Right lung (tissue), 10 donors: ENCODE results near the gene INTS2. TPM values are rescaled to one million over a fixed set of nuclear protein-coding genes. Genes with fewer than 3 reads are reported as not detected.
"Not testable (repeated sequence)": the region's sequence is repeated elsewhere in the genome, so short reads cannot be mapped to it uniquely, and the experiment has no call there.

Experiments used
- DNase-seq, 2 donors: peaks; one replicate each; pipeline ENCODE4 v3.0.0-alpha.2; 2013
- long read RNA-seq, 8 donors: transcript quantifications; one replicate each; lab custom pipeline, GENCODE V29; 2026
- polyA plus RNA-seq, 5 donors: library from polyadenylated mRNA; unstranded; fragments of 120-200 nt; gene quantifications; one replicate each; pipeline versions ENCODE4 v1.2.1 to v1.2.3, GENCODE V29; 2013; ENCODE audit warnings: inconsistent platforms in 1 of 5, low replicate concordance in 1 of 5; ENCODE audit not compliant: insufficient read length in 5 of 5, insufficient read depth in 1 of 5

INTS2 gene, protein sequence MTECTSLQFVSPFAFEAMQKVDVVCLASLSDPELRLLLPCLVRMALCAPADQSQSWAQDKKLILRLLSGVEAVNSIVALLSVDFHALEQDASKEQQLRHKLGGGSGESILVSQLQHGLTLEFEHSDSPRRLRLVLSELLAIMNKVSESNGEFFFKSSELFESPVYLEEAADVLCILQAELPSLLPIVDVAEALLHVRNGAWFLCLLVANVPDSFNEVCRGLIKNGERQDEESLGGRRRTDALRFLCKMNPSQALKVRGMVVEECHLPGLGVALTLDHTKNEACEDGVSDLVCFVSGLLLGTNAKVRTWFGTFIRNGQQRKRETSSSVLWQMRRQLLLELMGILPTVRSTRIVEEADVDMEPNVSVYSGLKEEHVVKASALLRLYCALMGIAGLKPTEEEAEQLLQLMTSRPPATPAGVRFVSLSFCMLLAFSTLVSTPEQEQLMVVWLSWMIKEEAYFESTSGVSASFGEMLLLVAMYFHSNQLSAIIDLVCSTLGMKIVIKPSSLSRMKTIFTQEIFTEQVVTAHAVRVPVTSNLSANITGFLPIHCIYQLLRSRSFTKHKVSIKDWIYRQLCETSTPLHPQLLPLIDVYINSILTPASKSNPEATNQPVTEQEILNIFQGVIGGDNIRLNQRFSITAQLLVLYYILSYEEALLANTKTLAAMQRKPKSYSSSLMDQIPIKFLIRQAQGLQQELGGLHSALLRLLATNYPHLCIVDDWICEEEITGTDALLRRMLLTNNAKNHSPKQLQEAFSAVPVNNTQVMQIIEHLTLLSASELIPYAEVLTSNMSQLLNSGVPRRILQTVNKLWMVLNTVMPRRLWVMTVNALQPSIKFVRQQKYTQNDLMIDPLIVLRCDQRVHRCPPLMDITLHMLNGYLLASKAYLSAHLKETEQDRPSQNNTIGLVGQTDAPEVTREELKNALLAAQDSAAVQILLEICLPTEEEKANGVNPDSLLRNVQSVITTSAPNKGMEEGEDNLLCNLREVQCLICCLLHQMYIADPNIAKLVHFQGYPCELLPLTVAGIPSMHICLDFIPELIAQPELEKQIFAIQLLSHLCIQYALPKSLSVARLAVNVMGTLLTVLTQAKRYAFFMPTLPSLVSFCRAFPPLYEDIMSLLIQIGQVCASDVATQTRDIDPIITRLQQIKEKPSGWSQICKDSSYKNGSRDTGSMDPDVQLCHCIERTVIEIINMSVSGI
- polyA plus RNA-seq = 10 to 100 TPM in 4 of 5 donors, 1 to 10 TPM in 1; 8.5 to 14.7 (median 13.1) TPM
- long read RNA-seq, donor 1 = 0 reads
- long read RNA-seq, donor 2 = 0 reads
- long read RNA-seq, donor 3 = 0 reads
- long read RNA-seq, donor 4 = 0 reads
- long read RNA-seq, donor 5 = 0 reads
- long read RNA-seq, donor 6 = 0 reads
- long read RNA-seq, donor 7, full-length matches to known transcripts = 1 of 1 reads
- long read RNA-seq, donor 7, partial matches to known transcripts = 0 of 1 reads
- long read RNA-seq, donor 7, other reads (novel, unspliced or antisense) = 0 of 1 reads
- long read RNA-seq, donor 8 = 0 reads

DNA sequence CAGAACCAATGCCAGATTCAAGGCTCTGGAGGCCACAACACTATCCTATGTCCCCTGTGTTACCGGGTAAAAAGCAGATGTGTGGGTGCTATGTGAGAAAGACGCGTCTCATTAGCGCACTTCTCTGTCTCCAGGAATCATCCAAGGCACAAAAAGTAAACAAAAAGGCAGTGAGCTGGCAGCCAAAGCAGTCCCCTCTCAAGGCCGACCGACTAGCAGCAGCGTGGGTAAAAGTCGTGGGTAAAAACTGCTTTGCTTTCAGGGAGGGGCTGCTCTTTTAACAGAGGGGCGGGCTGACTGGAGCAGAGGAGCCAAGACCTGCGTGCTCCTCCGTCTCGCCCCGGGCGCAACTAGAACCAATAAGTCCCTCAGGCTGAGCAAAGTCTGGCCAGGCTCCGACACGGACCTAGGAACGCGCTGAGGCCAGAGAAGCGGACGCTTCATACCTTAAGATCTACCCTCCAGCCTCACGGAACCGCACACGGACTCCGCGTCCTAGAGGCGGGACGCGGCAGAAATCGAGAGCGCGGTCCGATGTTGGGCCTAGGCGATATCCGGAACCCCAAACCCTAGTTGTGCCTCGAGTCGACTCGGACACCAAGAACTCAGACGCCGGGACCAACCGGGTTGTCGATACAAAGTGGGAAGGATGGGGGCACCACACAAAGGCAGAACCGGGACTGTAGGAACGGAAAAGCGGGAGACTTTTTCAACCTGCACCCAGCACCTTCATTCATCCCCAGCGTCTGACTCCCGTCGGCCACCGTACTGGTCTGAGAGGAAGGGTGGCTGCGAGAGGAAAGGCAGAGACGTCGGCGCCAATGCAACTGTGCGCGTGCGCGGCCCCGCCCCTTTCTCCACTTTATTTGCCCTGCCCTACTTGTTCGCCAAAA, at the start of gene INTS2:
INTS2 (minus strand) TSS at position 775 of the 893 bp plus-strand sequence. CDS start 1,338 bp downstream, outside the sequence.
- peak; percentile 93 for DNase-seq

DNA sequence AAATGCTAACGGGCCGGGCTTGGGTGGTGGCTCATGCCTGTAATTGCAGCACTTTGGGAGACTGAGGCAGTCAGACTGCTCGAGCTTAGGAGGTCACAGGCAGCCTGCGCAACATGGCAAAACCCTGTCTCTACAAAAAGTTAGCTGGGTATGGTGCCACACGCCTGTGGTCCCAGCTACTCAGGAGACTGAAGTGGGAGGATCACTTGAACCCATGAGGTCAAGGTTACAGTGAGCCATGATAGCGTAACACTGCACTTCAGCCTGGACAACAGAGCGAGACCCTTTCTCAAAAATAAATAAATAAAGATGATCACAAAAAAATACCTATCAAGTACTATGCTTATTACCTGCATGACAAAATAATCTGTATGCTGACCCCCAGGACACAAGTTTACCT, 46.3 kb upstream of the INTS2 start:
- DNase-seq = no peak

DNA sequence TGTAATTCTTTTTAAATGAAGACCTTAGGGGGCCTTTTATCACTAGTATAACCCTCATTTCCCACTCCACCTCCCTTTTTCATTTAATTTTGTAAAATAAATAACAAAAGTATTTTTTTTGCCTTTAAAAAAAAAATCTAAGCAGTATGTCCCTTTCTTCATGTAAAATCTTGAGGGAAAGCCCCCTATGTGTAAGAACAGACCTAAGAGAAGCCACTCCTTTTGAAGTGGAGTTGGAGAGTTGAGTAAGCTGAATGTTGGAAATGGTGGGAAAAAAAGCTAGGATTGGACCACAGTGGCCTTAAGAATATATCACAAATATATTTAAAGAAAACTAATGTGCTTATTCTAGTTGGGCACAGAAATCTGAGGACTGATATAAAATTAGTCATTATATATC, 44.5 kb upstream of the INTS2 start:
- no peak for DNase-seq

DNA sequence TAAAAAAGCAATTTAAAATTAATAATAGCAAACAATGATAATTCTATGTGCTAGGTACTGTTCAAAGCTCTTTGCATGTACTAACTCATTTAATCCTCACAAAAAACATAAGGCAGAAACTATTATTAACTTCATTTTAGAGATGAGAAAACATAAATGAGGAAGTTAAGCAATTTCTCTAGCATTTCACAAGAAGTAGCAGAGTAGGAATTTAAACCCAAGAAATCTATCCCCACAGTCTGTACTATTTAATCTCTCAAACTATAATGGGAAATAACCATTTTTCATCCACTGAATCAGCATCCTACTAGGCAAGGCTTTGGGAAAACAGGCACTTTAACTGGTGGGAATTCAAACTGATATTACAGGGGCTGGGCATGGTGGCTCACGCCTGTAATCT, 42.2 kb upstream of the INTS2 start:
- no peak for DNase-seq

DNA sequence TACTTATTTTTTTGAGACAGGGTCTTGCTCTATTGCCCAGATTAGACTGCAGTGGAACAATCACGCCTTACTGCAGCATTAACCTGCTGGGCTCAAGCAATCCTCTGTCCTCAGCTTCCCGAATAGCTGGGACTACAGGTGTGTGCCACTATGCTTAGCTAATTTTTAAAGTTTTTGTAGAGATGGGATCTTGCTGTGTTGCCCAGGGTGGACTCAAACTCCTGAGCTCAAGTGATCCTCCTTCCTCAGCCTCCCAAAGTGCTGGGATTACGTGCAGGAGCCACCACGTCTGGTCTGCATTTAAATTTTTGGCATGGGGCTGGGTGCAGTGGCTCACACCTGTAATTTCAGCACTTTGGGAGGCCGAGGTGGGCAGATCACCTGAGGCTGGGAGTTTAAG, 41.0 kb upstream of the INTS2 start:
- DNase-seq = no peak

DNA sequence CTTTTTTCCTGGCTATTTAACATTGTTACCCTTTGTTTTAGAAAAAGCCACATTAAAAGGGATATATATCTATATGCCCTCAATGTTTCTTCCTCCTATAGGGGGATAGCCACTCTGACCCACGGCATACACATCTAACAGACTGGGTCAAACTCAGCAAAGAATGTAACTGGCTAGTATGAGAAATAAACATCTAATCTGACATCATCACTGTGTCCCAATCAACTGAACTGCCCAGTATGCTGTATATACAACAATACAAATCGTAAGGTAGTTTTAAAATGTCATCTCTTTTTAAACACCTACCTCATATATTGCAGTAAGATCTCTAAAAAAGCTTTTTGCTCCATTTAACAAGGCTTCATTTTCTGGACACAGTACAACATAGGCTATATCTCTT, 39.9 kb upstream of the INTS2 start:
- no peak for DNase-seq

DNA sequence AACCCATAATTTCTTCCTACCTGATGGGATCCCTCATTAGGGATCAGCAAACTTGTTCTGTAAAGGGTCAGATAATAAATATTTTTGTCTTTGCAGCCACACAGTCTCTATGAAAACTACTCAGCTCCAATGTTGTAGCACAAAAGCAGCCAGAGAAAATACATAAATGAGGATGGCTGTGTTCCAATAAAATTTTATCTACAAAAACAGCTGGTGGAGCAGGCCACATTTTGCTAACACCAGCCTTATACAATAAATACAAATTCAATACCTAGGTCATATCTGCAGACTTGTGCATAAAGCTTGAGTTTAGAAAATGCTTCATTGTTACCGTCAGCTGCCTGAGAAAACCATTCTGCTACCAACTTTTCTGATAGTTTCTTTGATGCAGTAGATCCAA, 38.4 kb upstream of the INTS2 start:
- peak; percentile 30 to 39 for DNase-seq

DNA sequence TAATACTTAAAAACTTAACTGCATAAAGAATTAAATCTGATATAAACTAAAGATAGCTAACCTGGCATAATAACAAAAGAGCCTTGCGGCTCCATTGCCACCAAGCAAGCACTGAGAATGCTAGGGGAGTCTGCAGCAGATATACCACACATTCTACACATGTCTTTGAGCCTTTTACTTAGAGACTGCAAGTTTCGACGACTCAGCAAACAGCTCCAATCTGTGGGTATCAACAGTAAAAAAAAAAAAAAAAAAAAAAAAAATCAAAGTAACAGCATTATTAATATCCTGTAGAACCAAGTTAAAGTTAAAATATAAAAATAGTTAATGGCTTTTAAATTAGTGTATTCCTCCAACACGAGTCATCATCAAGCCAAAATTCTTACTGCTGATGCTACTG, 27.8 kb upstream of the INTS2 start:
- DNase-seq = no peak

DNA sequence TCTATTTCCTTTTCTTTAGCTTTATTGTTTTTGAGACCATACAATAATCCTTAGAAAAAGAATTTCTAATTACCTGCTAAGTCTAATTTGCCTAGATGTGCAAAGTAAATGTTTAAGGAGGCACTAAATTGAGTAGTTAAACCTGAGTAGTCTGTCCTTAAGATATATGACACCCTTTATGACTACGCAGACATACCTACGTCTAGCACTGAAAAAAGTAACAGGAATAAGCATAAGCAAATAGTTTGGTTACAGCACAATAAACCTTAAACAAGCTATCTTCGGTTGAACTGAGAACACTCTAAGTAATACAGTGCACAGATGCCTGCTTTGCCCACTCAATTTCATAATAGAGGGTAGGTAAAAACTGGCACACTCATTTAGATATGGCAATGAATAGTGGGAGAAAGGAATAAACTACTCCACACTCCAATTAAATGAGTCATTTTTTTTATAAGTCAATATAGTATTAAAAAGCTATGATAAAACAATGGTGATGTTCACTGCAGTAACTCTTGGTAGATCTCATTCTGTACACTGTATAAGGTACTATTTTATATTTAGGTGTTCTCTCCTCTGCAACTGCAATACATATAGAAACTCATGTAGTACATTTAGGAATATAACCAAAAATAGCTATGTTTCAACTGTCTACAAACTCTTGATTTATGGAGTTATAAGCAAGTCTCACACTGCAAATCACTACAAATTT, 19.7 kb upstream of the INTS2 start:
- no peak for DNase-seq

DNA sequence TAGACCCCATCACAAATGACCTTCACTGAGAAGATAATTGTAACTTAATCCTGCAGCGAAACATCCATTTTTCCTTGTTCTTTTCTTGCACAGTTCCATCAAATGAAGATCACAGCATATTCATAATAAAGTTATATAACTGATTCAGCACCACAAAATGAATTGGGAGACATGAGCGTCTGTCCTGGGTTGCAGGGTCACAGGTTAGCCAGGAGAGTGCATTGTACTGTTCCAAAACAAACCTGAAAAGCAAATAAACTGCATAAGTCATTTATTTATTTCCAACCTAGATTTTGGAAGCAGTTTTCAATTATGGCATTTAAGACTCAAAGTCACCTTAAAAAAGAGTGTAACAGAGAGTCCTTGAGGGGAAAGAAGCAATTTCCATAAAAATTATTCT, 18.6 kb upstream of the INTS2 start:
- no peak for DNase-seq

DNA sequence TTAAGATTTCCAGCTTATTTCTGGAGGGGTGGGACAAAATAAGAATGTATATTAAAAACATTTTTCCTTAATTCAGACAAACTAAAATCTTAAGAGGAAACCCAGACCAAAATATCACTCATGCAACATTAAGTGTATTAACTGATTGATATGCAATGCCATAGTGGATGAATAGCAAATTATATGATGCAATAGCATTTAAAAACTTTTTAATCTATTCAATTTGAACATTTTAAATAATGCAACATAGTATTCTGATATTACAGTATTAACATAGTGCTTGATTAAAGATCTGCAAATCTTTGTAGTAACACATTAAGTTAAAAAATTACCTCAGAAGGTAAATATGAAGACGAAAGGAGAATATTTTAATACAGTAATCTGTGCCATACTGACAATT, 15.3 kb upstream of the INTS2 start:
- DNase-seq = no peak

DNA sequence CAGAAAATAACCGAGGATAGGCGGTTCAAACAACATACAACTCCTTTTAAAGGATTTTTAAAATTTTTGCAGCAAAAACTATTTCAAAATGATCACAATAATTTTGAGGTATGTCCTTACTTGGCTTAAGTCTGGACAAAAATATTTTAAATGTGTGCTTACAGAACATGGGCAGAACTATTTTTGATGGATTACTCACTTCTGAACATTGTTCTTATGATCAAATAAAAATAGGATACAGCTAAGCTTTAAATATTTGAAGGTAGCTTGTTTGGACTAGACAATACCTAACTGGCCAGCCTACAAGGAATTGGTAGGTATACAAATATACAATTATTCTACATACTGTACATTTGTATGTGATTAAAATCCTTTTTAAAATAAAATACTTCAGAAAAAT, 14.3 kb upstream of the INTS2 start:
- no peak for DNase-seq

DNA sequence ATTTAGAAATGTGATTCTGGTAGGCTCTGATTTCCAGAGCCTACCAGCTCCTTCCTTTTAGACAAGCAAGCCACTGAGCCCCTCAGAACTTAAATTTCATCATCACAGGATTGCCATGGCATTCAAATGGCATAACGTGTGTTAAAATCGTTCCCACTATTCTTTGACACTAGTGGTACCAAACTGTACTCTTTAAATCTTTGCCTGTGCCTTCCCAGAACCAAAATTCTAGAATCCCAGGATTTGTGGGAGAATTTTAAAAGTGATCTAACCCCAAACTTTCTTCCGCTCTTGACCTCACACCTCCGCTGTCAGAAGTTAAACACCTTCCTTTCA, 287 bp upstream of the INTS2 start:
- DNase-seq = no peak

DNA sequence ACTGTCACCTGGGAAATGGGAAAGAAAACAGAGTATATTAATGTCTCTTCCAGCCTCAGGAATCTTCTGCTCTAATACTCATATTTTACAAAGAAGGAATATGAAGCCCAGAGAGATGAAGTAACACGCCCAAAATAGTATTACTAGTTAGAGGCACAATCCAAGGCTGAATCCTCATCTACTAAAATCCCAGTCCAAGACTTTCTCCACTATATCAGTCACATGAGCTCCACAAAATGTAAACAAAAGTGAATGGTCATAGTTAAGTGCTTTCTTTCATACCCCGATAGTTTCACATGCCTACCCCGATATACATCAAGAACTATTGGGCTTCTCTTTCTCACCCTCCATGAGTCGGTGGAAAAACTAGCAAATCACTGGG, 965 bp downstream of the INTS2 start:
- no peak for DNase-seq

DNA sequence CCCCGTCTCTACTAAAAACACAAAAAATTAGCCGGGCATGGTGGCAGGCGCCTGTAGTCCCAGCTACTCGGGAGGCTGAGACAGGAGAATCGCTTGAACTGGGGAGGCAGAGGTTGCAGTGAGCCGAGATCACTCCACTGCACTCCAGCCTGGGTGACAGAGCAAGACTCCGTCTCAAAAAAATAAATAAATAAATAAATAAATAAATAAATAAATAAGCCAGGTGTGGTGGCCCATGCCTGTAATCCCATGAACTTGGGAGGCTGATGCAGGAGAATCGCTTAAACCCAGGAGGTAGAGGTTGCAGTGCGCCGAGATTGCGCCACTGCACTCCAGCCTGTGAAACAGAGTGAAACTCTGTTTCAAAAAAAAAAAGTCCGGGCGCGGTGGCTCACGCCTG, 12.6 kb downstream of the INTS2 start:
- not testable (repeated sequence) for DNase-seq

DNA sequence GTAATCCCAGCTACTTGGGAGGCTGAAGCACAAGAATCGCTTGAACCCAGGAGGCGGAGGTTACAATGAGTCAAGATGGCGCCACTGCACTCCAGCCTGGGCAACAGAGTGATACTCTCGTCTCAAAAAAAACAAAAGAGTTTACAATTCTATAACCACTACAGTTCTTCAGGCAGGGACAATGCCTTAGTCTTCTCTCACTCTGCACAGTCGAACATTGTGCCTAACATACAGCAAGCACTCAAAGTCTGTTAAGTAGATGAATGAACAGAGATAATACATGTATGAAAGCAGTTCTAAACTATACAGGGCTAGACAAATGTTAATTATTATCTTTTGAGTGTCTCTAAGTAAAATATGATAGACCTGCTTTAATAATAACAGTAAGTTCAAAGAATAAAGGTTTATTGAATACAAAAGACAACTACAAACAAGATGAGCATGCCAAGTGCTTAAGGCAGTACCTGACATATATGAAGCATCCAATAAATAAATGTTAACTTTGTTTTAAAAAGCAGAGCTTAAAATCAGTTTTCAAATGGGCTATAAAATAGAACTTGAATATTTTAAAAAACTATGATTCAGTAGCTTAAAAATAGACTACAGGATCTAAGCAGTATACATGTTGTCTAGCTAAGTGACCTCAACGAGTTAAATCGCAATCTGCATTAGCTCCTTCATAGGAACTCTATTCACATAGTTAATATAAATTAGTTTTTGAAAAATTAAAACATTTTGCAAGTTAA, 19.3 kb downstream of the INTS2 start:
- DNase-seq = no peak

DNA sequence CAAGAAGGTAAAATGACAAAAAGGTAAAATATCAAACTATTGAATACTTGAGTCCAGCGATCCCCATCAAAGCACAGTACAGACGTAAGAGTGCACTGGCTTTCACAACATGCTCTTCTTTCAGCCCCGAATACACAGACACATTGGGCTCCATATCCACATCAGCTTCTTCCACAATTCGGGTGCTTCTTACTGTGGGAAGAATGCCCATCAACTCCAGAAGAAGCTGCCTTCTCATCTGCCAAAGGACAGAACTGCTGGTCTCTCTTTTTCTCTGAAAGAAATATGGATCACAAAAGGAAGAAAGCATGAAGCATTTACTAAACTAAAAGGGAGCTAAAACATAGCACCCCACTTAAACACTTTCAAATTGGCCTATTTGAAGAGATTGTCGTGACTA, 20.4 kb downstream of the INTS2 start:
- no peak for DNase-seq

DNA sequence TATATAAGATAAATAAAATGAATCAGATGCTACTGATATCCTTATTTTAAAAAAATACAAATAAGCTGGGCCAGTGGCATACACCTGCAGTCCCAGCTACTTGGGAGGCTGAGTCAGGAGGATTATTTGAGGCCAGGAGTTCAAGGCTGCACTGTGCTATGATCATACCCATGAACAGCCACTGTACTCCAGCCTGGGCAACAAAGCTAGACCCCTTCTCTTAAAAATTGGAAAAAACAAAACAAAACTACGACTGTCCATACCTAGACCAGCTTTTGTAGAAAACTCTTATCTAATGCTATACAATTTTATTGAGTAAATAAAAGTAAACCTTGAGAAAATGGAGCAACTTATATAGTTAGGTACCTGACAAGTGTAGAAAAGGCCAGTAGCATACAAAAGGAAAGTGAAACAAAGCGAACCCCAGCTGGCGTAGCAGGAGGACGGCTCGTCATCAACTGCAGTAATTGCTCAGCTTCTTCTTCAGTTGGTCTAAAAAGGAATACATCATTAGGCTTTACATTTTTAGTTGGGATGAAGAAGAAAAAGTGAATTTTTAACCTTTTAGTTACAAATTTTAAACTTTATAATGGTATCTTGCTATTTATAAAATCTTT, 23.6 kb downstream of the INTS2 start:
- DNase-seq = no peak

DNA sequence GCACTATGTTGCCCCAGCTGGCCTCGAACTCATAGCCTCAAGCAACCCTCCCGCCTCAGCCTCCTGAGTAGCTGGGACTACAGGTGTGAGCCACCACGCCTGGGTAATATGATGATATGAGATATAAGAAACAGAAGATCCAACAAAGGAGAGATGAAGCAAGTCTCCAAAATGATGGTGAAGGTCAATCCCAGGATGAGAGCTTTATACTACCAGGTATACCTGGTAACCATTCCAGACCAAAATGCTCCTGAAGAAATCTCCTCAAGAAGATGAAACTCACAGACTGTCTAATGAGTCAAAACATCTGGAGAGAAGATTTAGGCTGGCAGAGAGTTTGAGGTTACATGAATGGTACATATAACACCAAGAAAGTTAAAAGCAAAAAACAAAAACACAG, 24.5 kb downstream of the INTS2 start:
- DNase-seq = no peak
